Liver (tissue), 3 donors: Measurements from ENCODE around the gene OR2Z1.

ENCODE experiments used
- GABPA ChIP-seq, 2 donors: IDR thresholded peaks in 1 of 2; conservative IDR thresholded peaks in 1 of 2; 2 replicates each; pipeline ENCODE4 v1.6.1; 2016; ENCODE audit warnings: antibody characterized with exemption in 2 of 2, mild to moderate bottlenecking in 1 of 2, moderate library complexity in 1 of 2
- JUND ChIP-seq, 2 donors: IDR thresholded peaks; 2 replicates each; pipeline ENCODE4 v1.6.1; 2016; ENCODE audit warnings: antibody characterized with exemption in 2 of 2
- SP1 ChIP-seq: IDR thresholded peaks from 2 replicates; pipeline ENCODE4 v1.6.1; 2018; ENCODE audit warnings: antibody characterized with exemption, mild to moderate bottlenecking
- TAF1 ChIP-seq: conservative IDR thresholded peaks from 2 replicates; pipeline ENCODE4 v1.6.1; 2016; ENCODE audit warnings: antibody characterized with exemption, mild to moderate bottlenecking
- TF ChIP-seq, protein P1 (sequence below): fragments of 150-350 bp; IDR thresholded peaks from 2 replicates; pipeline ENCODE4 v1.5.1; 2017; ENCODE audit warnings: improper control_type of control experiment, low read depth, low read length; ENCODE audit not compliant: missing input control
- TF ChIP-seq, protein P2 (sequence below): IDR thresholded peaks from 2 replicates; pipeline ENCODE4 v1.6.1; 2016; ENCODE audit warnings: antibody characterized with exemption
- TF ChIP-seq, protein P3 (sequence below): IDR thresholded peaks from 2 replicates; pipeline ENCODE4 v1.6.1; 2016; ENCODE audit warnings: antibody characterized with exemption
- donor health status: healthy.
- donor health status: healthy.

GRCh38 chr19:8673276-8673891 is 48.0 kb upstream of the OR2Z1 start:
- TF ChIP-seq GABPA (IDR thresholded peaks at IDR 0.05 in 1 of 2, conservative IDR thresholded peaks at IDR 0.05 in 1 of 2) (no peak), SP1 (no peak), JUND (IDR thresholded peaks at IDR 0.05) (no peak), TAF1 (no peak)
- TF ChIP-seq, protein P1, sequence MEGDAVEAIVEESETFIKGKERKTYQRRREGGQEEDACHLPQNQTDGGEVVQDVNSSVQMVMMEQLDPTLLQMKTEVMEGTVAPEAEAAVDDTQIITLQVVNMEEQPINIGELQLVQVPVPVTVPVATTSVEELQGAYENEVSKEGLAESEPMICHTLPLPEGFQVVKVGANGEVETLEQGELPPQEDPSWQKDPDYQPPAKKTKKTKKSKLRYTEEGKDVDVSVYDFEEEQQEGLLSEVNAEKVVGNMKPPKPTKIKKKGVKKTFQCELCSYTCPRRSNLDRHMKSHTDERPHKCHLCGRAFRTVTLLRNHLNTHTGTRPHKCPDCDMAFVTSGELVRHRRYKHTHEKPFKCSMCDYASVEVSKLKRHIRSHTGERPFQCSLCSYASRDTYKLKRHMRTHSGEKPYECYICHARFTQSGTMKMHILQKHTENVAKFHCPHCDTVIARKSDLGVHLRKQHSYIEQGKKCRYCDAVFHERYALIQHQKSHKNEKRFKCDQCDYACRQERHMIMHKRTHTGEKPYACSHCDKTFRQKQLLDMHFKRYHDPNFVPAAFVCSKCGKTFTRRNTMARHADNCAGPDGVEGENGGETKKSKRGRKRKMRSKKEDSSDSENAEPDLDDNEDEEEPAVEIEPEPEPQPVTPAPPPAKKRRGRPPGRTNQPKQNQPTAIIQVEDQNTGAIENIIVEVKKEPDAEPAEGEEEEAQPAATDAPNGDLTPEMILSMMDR: no peak
- TF ChIP-seq, protein P2, sequence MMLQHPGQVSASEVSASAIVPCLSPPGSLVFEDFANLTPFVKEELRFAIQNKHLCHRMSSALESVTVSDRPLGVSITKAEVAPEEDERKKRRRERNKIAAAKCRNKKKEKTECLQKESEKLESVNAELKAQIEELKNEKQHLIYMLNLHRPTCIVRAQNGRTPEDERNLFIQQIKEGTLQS: no peak
- TF ChIP-seq, protein P3, sequence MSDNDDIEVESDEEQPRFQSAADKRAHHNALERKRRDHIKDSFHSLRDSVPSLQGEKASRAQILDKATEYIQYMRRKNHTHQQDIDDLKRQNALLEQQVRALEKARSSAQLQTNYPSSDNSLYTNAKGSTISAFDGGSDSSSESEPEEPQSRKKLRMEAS: no peak
